ENCODE results near the gene TRIM65. TPM values are rescaled to one million over a fixed set of nuclear protein-coding genes. Genes with fewer than 3 reads are reported as not detected.

Gene TRIM65
- total and polyA plus RNA-seq, 2 experiments from 2014 or later, result 13.8 to 54.0 TPM

- Histone ChIP-seq H3F3A (replicated peaks; ENCODE audit: low read depth) (peaks cover 41% of the 10 kb centered on the region), H3K4me3 (no peak overlapping the region), H3K36me3 (ENCODE audit: insufficient read depth) (peaks cover 13% of the 10 kb centered on the region), H2AFZ (no peak overlapping the region), H3K4me1 (ENCODE audit: insufficient read depth) (peaks cover 25% of the 10 kb centered on the region), H3K27me3 (ENCODE audit: insufficient read depth) (no peaks in the 10 kb centered on the region), H3K4me2 (no peak overlapping the region), H4K20me1 (replicated peaks; ENCODE audit: insufficient read depth) (peaks cover 3% of the 10 kb centered on the region), H3K79me2 (replicated peaks; ENCODE audit: insufficient read depth) (peaks cover 28% of the 10 kb centered on the region), H3K27ac (ENCODE audit: low read depth) (peak overlapping the region; percentile 45; the same call in 1 of the 2 replicates), H3K9me2 (ENCODE audit: insufficient read depth) (no peaks in the 10 kb centered on the region)
- no peak for DNase-seq (ENCODE audit: low spot score)
- ATAC-seq, result no peak
- H3K27ac Mint-ChIP-seq, result no peak overlapping the region
- peaks cover 46% of the 10 kb centered on the region for H3K36me3 Mint-ChIP-seq (ENCODE audit: low read depth)
- H3K4me1 Mint-ChIP-seq, result peaks cover 24% of the 10 kb centered on the region
- no peaks in the 10 kb centered on the region for H3K9me3 Mint-ChIP-seq
- no peak overlapping the region for H3K4me3 Mint-ChIP-seq
- peaks cover 10% of the 10 kb centered on the region for H3K27me3 Mint-ChIP-seq (ENCODE audit: insufficient read depth, low read depth, poor library complexity)
- TF ChIP-seq ZNF114 (CRISPR knock-in tag; IDR thresholded peaks at IDR 0.05) (no peak), EZH2phosphoT487 (IDR thresholded peaks at IDR 0.05; ENCODE audit: unreplicated experiment) (no peak), CREB1 (CRISPR knock-in tag; IDR thresholded peaks at IDR 0.05; ENCODE audit: low read depth) (no peak), EZH2 (IDR thresholded peaks at IDR 0.05; ENCODE audit: low read depth, unreplicated experiment) (no peak), STAT1 (IDR thresholded peaks at IDR 0.05; ENCODE audit: unreplicated experiment) (no peak), REST (IDR thresholded peaks at IDR 0.05; ENCODE audit: unreplicated experiment) (no peak), JUNB (IDR thresholded peaks at IDR 0.05; ENCODE audit: unreplicated experiment) (no peak), CTCF (conservative IDR thresholded peaks at IDR 0.05; ENCODE audit: low read depth in 2 of 2) (no peak), NANOG (IDR thresholded peaks at IDR 0.05; ENCODE audit: borderline replicate concordance) (no peak), POLR2AphosphoS5 (IDR thresholded peaks at IDR 0.05; ENCODE audit: low read depth) (no peak), ZNF462 (CRISPR knock-in tag; IDR thresholded peaks at IDR 0.05) (no peak), ETS1 (IDR thresholded peaks at IDR 0.05) (no peak), ZNF331 (CRISPR knock-in tag; IDR thresholded peaks at IDR 0.05; ENCODE audit: low read depth) (no peak)
Measured at GRCh38 chr17:75898791-75899190, 2.0 kb upstream of the TRIM65 start.
